NOMO-1 treated with DMSO at 0.1 percent for 48 hours (cell line): ENCODE measurements around the gene KCTD6.
A peak's percentile ranks its signal among the peaks of the same experiment; 100 is the strongest.

Experiments used
- DNase-seq: peaks from one replicate; lab custom pipeline; 2025; ENCODE audit not compliant: unreplicated experiment; lab: John Stamatoyannopoulos, UW

The KCTD6 gene

DNA sequence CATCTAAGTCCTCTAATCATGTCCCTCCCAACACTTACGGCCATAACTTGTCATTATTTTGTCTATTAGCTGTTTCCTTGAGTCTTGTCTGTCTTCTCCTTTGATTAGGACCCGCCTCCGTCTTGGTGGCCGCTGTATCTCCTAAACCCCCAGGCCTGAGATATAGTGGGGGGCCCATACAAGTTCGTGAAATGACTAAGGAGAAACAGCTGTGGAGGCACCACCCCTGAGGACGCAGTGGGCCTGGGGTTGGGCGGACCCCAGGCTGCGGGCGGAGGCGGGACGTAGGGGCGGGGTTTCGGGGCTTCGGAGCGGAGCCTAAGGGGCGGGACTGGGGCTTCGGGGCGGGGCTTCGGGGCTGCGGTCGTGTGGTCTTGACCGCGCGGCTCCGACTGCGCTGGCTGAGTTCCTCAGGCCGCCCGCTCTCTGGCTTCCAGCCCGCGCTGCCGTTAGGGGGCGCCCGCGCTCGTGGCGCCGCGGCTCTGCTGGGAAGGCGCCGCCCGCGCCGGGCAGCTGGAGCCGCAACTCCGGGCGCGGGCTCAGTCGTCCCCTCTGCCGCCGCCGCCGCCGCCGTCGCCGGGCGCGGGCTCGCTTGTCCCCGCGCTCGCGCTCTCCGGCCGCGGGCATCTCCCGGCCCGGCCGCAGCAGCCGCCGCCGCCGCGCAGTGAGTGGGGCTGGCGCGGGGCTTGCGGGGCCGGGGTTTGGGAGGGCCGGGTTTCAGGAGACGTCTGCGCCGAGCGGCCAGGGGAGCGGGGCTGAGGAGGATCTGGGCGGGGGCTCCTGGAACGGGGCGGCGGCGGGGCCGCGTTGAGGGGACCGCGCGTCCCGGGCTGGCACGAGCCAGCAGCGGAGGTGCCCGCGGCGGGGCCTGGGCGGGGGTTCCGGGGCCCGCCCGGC is at the start of gene KCTD6:
KCTD6 (plus strand) TSS at position 591 of the 897 bp plus-strand sequence. CDS start 6,660 bp downstream, outside the sequence.
- peak; percentile 90 for DNase-seq

DNA sequence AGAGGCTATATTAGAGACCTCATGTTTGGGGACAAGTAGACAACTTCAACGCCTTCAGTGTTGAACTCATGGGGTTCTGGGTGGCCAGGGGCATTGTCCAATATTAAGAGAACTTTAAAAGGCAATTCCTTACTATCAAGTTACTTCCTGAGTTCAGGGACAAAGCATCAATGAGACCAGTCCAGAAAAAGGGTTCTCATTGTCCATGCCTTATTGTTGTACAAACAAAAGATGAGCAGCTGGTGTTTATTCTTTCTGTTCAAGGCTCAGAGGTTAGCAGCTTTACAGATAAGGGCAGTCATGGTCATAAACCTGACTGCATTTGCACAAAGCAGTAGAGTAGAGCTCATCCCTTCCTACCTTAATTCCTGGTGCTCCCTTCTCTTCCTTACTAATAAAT is 39.7 kb upstream of the KCTD6 start:
- no peak for DNase-seq

DNA sequence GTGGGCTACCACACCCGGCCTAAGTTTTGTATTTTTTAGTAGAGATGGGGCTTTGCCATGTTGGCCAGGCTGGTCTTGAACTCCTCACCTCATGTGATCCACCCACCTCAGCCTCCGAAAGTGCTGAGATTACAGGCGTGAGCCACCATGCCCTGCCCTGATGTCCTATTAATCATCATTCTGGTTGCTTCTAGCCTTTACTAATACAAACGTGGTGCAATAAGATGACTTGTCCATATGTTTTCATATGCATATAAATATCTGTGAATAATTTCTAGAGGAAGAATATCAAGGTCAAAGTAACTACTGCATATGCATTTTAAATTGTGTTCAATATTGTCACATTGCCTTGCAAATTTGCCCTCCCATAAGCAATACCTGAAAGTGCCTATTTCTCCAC is 32.7 kb upstream of the KCTD6 start:
- no peak for DNase-seq

DNA sequence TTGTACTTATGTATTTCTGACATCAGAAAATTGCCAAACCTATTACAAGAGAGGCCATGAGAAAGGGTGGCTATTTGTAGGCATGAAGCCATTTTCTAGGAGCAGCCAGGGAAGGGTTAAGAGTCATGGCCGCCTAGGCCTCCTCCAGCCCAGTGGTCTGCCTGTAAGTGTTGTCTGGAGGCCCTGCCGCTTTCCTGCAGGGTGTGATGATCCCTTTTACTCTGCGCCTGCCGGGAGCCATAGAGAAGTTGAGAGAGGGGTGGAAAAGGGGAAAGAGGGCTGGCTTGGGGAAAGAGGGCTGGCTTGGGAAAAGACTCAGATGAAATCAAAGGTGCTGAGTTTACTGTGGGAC is 29.1 kb upstream of the KCTD6 start:
- no peak for DNase-seq

DNA sequence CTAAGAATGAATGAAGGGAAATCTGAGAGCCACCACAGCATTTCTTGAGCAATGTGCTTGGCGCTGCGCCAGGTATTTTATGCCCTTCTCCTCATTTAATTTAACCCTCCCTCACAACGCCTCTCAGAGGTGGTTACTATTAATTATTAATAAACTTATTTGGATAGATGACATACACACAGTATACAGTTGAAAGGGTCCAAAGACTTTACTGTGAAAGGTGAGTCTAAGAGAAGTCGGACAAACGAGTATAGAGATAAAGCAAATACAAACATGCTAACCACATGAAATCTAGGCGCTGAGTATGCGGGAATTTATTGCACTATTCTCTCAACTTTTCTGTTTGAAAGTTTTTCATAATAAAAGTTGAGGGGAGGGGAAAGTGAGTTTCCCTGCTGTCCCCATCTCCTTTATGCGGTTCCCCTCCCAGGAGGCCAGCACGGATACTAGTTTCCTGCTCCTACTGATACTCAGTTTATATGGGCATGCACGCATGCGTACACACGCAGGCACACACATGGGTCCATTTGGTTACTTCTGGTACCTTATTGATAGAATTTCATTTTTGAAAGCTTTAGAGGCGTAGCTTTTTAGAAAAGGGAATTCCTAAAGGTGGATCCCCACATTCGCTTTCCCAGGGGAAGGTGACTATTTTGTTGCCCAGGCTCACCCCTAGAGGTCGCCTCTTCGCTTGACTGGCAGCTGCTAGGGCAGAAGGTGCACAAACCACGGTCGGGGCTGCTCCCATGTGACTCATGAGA is 28.5 kb upstream of the KCTD6 start:
- peak; percentile 75 for DNase-seq

DNA sequence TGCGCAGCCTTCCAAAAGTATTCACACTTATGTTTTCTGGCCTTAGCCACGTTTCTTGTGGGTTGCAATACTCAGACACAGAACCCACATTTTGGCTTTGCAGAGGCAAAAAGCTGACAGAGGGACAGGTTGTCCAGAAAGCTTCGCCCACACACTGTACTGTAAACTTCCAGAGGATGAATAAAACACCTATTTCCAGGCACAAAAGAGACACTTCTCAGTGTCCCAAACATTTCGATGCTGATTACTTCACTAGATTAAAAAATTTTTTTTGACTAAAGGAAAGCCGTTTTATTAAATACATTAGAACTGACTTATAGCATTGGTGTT is 28.0 kb upstream of the KCTD6 start:
- no peak for DNase-seq

DNA sequence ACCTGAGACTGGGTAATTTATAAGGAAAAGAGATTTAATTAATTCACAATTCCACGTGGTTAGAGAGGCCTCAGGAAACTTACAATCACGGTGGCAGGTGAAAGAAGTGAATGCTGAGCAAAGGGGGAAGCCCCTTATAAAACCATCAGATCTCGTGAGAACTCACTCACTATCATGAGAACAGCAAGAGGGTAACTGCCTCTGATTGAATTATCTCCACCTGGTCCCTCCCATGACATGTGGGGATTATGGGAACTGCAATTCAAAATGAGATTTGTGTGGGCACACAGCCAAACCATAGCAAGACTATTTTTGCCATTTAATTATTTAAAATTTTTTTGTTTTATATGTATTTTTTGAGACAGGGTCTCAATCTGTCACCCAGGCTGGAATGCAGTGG is 27.0 kb upstream of the KCTD6 start:
- DNase-seq, result no peak

DNA sequence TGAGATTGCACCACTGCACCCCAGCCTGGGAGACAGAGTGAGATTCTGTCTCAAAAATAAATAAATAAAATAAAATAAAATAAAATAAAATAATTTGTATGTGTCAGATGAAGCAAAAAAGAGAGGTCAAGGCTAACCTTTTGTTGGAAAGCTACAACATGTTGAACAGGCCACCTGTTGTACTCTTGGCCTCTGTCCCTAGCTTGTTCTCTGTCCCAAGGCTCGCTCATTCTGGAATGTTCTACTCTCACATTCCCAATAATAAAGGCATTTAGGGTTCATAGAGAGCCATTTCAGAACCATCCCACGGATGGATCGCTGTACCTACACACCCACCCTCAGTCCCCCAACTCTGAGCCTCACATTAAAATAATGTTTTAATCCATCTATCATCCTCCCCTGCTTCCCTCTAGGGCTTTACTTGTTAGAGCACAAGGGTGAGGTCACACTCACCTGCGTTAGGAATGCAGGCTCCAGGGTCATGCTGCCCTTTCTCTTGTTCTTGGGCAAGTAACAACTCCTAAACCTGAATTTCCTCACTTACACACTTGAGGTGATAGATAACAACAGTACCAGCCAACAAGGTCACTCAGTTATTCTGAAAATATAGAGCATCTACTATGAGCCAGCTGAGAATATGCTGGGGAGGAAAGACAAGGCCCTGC is 24.9 kb upstream of the KCTD6 start:
- DNase-seq, result no peak

DNA sequence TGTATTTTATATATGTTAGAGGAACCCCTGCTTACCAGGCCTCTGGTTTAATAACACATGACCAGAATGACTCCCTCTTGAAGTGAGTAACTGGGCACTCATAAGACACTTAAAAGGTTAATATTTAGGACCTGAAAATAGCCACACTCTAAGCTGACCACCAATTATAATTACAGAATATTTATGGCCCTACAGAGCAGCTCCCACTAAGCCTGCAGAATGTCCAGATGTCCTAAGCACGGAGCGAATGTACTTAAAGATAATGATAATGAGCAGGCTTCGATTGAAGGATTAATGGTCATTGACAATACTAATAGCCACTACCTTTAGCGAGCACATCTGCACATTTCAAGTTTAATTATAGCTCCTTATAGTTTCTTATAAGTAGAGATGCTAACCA is 22.8 kb upstream of the KCTD6 start:
- no peak for DNase-seq

DNA sequence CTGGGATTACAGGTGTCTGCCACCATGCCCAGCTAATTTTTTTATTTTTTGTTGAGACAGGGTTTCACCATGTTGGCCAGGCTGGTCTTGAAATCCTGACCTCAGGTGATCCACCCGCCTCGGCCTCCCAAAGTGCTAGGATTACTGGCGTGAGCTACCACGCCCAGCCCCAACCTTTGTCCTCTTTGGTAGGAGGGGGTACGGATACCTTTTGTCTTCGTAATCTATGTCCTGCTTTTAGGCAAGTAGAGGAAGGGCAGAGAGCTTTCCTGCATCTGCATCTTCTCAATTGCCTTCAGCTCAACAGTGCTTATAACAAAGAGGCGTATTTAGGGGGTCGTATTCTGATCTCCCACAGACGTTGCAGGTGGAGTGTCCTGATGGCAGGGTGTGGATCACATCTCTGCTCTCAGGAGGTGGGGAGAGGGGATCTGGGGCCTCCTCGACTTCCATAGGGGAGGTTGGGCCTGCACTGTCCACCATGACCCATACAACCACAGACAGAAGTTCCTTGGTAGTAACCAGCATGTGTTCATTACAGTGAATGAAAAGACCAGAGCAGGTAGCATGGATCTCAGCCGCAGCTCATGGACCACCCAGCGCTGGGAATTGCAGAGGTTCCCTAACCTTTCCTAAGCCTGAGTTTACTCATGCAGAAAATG is 21.4 kb upstream of the KCTD6 start:
- DNase-seq, result no peak

DNA sequence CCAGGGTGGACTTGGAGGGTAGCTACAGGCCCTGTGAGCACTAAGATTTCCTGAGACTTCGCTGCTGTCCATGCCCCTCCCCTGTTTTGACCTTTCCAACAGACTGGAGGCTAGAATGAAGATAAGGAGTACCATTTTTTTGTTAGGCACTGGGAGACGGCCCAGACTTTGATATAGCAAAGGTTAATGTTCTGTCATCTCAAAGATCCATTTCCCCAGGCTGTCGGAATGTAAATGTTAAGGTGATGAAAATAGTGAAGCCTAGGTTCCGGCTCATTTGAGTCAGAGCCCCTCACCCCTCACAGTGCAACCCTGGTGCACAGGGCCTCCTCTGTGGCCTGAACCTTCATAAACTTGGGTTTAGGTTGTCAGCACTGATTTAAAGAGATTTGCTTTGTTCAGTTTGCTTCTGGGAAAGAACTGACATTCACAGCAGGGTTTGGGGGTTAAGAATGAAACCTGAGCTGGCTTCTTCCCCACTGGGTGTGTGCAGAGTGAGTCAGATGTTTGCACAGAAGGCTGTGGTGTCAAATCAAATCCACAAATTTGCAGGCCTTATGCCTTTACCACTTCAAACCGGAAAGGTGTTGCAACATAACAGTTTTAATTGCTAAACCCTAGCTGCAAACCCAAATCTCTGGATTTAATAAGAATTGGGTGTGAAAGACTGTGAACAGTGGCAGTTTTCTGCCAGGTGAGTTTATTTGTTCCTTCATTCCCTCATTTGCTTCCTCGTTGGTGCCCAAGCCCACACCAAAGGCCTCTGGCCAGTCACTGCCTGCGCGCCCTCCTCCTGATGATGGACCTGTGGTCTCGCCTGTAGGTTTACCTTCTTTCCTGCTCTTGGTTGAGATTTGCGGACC is 20.6 kb upstream of the KCTD6 start:
- peak; percentile 97 for DNase-seq

DNA sequence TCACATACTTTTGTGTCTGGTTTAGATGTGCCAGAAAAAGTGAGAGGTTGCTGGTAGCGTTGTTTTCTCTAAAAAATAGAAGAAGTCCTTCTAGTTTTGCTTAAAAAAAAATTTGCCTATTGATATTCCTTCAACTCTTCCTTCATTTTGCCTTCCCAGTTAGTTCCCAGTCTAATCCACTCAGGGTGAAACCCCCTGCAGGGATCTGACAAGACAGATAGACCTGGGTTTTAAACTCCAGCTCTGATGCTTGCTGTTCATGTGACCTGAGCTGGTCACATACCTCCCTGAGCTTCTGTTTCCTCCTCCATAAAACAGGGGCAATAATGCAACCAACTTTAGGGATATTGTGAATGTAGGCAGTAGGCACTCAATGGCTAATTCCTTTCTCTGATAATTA is 18.6 kb upstream of the KCTD6 start:
- no peak for DNase-seq

DNA sequence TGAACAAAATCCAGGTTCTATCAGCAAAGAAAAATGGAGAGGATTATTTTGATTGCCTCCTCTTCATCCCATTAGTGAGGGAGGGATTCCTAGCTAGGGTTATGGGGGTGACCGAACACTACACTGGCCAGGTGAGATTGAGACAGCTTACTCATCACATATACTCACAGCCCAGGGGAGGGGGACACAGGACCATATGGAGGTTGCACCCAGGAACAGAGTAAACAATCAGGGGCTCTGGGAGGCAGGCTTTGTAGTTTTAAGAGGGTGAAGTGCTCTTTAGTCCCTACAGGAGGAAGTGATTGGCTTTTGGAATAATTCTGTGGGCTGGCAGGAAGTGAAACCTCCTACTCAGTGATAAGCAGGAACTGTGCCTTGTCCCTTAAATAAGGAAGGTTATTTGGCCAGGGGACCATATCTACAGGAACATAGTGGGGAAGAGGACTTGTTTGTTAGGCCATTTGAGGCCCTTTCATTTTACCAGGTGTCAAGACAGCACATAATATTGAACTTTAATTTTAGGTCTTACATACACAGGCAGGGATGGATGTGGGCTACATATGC is 17.5 kb upstream of the KCTD6 start:
- peak; percentile 92 for DNase-seq

DNA sequence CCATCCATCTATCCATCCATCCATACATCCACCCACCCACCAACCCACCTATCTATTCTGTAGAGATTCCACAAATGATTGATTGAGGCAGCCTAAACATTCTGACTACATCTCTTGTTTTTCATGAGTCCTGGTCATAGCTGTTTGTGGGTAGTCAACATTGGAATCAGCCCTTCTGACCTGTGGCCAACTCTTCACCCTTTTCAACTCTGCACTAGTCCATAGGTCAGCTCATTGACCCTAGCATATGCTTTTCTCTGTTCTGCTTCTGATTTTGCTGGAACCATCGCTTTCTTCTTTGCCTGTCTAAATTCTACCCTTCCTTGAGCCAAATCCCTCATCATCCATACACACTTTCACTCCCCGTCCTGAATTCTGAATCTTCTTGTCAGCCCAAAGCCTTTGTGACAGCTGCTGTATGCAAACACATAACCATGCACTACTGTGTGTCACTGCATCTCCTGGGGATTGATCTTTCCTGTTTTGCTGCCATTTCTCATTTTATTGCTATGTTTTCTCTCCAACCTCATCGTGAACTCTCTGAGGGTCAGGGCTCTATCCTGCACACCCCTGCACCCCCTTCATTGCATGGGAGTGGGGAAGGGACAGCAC is 16.8 kb upstream of the KCTD6 start:
- no peak for DNase-seq

DNA sequence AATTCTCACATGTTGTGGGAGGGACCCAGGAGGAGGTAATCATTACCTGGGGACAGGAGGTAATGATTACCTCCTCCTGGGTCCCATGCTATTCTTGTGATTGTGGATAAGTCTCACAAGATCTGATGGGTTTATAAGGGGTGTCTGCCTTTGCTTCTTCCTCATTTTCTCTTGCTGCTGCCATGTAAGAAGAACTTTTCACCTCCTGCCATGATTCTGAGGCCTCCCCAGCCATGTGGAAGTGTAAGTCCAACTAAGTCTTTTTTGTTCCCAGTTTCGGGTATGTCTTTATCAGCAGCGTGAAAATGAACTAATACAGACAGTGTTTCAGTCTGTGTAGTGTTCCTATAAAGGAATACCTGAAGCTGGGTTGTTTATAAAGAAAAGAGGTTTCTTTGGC is 13.1 kb upstream of the KCTD6 start:
- DNase-seq, result peak; percentile 17

DNA sequence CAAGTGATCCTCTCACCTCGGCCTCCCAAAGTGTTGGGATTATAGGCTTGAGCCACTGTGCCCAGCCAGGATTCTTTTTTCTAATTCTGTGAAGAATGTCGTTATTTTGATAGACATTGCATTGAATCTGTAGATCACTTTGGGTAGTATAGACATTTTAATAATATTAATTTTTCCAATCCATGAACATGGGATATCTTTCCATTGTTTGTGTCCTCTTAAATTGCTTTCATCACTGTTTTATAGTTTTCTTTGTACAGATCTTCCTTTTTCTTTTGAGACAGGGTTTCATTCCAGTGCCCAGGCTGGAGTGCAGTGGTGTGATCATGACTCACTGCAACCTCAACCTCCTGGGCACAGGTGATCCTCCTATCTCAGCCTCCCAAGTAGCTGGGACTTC is 11.6 kb upstream of the KCTD6 start:
- no peak for DNase-seq

DNA sequence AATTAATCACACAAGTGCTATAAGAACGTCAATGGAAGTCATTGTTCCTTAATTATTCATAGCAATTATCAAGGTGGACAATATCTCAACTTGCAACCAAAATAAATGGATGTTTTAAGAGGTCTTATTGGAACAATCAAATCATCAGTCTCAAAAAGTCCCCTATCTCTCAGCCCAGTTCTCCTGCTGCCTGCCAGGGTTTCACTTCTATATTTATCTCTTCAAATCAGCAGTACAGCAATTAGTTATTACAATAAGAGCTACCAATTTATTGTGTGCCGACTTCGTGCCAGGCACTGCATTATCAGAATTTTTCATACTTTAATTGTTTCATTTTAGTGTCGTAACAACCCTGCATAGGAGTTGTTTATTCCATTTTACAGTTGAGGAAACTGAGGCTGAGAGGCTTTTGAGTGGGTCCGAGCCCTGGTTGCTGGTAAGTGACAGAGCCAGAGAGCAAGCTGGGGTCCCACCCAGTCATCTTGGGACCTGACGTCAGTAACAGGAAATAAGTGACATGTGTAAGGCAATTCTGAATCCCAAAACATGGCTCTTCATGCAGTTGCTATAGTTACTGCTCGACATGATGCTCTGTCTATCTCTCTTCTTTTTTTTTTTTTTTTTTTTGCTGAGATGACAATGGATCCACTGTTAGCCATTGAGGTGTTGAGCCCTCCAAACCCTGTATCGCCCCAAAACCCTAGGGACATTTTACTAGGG is 8.8 kb upstream of the KCTD6 start:
- peak; percentile 54 for DNase-seq

DNA sequence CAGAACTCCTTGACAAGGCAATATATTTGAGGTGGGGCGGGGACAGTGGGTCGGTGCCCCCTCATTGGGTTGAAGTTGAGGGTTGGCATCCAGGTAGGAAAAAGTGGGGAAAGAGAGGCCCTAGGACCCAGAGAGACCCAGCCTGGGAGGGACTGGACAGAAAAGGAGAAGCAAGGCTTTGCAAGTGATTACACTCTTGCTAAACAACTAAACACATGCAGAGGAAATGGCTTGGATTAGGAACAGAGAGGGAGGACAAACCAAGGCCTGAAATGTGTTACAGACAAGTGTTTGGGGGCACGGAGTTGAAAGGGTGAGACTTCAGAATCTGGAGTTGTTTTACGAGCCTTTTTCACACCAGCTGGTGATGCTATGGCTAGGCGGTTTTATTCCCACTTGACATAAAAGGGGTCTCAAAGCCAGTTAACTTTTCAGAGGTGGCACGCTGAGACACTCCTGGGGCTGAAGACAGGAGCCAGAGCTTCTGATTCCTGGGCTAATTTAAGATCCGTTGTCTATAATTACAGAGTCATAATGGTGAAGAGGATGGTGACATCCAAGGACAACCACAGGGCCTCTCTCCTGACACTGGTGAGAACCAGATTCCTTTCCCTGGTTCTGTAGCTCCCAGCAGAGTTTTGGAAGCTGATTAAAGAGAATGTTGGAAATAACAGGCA is 7.7 kb upstream of the KCTD6 start:
- peak; percentile 77 for DNase-seq

DNA sequence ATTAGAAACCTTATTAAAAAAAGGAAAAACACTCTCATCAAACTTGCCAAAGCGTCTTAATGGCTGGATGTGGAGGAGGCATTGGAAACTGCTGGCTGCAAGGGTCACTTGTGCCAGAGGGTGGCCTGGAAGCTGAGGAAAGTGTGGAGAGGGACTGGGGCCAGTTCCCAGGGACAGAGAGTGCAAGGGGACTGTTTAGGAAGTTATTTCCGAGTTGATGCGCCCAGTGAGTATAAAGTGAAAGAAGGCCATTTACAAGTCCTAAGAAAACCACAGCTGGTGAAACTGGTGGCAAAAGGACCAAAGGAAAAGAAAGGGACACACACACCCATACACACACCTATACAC is 7.2 kb upstream of the KCTD6 start:
- DNase-seq, result no peak
